ENCODE results near the gene CNGA3. TPM values are rescaled to one million over a fixed set of nuclear protein-coding genes. Genes with fewer than 3 reads are reported as not detected.

Gene CNGA3
- total RNA-seq, 1 donor from 2014 or later = not detected

DNA sequence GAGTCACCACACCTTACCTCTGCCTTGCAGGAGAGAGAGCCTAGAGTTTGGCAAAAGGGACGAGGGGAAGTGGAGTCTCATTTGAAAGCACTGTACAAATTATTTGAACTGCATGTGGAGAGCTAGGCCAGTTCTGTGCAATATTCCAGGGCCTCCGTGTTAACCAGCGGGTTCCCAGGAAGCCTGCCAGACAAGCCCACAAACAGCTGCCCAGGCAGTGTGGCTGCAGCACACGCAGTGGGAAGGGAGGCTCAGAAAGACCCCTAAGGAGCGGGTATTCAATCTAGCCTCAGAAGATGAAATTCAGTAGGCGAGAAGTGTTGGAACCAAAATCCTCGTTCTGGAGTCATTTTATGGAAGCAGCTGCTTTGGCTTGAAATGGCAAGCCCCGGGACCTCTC lies 30.7 kb downstream of the CNGA3 start:
- no peak for DNase-seq (ENCODE audit: low read depth in 2 of 2)

DNA sequence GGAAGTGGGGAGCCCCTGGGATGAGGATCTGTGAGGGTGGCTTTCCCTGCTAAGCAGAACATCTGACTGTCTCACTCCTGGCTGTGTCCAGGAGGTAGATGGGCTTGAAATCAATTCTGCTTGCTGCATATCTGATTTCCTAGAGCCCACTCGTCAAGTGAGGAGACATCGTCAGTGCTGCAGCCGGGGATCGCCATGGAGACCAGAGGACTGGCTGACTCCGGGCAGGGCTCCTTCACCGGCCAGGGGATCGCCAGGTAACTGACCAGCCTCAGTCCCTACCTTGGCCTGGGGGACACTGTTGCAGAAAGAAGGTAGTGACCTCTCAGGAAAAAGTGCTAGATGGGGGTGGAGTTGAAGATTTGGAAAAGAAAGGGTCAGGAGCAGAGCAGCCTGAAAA lies 31.3 kb downstream of the CNGA3 start:
- DNase-seq (ENCODE audit: low read depth in 2 of 2) = no peak

DNA sequence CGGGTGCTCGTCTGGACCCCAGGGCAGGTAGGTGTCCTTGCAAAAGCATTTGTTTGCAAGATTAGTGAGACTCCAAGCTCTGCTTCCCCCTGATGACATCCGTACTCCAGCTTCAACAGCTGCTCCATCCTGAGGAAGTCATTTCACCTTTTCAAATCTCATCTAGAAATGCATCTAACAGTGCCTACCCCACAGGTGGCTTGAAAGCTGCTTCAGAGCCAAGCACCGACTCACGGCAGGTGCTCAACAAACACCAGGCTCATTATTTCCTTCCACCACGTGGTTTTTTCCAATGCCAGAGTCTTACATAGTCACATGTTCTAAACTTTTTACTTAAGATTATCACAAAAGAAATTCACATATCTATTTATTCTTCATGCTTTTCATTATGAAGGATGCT lies 31.9 kb downstream of the CNGA3 start:
- no peak for DNase-seq (ENCODE audit: low read depth in 2 of 2)

DNA sequence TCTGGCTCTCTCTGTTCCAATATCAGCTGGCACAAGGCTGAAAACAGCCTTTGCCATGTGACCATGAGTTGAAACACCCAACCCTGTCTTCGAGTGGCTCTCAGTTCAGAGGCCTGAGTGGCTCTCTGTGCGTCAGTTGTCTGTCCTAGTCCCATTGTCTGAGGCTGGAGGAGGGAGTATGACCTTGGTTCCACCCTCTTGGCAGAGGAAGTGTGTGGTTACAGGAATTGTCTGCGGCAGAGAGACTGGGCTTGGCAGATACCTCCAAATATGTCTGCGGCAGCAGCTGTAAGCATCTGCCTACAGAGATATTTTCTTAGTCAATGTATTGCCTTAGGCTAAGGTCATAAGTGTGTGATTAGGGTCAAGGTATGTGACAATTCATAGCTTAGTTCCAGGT lies 32.6 kb downstream of the CNGA3 start:
- DNase-seq (ENCODE audit: low read depth in 2 of 2) = peak; percentile 14 to 55

DNA sequence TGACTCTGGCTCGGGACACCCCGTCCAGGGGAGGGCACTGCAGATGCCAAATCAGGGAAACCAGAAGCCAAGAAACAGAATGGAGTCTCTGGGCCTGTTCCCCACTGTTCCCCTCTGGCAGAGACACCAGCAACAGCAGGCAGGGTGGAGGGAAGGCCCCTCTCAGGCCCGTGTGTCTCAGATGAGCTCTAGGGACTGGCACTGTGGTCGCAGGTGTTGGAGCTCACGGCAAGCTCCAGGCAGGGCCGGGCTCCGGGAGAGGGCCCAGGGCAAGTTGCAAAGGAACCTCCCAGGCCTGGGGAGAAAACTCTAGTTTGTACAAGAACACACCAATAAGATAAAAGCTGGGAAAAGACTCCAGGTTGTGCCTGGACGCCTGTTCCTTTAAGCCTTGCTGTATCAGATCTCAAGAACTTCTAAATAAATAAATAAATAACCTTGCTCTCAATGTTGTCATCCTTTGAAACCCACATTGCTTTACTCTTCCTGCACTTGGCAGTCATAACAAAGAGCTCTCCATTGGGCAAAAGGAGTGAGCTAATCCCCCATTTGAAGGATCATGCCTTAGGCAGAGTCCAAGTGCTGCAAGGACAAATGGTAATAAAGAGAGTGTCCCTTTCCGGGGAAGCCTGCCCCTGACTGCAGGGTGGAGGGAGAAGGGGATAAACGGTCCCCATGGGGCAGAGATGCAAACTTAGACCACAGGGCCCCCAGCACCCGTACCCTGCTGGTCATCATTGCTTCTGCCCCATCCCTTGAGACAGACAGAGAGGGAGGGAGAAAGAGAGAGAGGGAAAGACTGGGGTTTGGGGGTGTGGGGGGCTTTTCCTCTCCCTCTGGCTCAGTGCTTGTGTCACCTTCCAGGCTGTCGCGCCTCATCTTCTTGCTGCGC lies 33.3 kb downstream of the CNGA3 start:
- DNase-seq (ENCODE audit: low read depth in 2 of 2) = no peak

DNA sequence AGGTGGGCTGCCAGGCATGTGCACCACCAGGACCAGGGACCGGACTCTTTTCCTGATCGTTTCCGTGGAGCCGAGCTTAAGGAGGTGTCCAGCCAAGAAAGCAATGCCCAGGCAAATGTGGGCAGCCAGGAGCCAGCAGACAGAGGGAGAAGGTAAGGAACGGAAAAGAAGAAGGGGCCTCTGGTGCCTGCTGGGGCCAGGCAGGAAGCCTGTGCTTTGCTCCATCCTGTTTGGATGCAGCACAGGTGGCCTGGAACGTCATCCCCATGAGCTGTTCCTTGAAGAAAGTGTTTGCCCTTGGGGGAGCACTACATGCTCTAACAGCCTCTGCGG lies 33.9 kb downstream of the CNGA3 start:
- DNase-seq (ENCODE audit: low read depth in 2 of 2) = no peak

DNA sequence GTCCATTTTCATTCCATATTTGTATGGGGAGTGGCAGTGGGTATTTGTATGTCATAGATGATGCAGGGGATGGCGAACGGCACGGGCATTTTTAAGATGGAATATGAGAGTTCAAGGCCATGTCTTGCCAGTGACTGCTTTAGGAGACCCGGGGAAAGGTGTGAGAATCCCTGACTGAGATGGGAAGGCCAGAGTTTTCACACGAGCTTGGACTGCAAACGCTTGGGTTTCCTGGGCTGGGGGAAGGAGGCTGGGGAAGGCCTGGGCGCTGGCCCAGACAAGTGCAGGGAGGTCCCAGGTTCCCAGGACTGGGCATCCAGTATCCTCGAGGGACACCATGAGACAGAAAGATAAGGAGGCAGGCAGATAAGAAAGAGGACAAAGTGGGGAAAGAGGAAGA lies 35.2 kb downstream of the CNGA3 start:
- no peak for DNase-seq (ENCODE audit: low read depth in 2 of 2)

DNA sequence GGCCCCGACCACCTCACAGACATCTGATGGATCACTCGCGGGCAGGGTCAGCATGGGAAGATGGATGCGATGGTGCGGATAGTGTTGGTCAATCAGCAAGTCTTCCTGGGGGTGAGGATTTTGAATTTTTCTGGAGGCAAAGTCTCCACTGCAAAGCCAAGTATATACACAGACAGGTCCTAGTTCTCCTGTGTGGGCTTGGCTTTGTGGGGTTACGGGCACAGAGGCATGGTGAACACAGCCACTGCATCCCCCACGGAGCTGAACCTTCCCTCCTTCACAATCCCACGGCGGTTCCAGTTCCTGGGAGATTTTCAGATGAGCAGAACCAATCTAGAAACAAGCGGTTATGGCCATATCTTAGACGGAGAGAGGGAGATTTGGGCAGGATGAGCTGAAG lies 35.8 kb downstream of the CNGA3 start:
- DNase-seq (ENCODE audit: low read depth in 2 of 2) = no peak

DNA sequence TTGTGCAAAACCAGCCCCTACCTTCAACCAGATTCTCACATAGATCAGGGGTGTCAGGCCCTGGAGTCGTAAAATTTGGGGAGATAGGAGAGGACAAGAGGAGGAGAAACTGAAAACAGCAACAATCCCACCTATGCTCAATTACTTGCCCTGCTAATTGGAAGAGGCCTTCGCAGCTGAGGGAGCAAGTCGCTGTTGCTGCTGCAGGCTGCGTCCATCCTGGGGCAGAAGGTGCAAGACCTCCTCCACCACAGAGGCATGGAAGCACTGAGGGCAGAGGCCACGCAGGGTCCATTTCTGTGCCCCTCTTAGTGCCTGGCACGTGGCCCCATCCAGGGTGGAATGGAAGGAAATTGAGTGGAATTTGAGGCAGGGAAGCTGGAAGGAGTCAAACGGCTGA lies 36.5 kb downstream of the CNGA3 start:
- no peak for DNase-seq (ENCODE audit: low read depth in 2 of 2)

DNA sequence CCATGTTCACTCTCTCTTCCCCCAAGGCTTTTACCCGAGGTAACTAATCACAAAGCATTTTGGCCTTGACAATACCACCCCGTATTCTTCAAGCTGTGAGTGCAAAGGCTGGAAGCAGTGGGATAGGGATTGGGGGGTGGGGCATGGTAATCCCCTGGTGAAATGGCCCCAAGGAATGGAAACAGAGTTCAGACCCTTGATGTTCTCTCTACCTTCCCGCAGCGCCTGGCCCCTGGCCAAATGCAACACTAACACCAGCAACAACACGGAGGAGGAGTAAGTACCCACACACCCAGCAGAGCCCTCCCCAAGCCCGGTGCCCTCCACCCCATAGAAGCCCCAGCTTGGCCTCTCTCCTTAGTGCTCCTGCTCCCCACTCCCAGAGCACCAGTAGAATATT lies 36.9 kb downstream of the CNGA3 start:
- DNase-seq (ENCODE audit: low read depth in 2 of 2) = no peak

DNA sequence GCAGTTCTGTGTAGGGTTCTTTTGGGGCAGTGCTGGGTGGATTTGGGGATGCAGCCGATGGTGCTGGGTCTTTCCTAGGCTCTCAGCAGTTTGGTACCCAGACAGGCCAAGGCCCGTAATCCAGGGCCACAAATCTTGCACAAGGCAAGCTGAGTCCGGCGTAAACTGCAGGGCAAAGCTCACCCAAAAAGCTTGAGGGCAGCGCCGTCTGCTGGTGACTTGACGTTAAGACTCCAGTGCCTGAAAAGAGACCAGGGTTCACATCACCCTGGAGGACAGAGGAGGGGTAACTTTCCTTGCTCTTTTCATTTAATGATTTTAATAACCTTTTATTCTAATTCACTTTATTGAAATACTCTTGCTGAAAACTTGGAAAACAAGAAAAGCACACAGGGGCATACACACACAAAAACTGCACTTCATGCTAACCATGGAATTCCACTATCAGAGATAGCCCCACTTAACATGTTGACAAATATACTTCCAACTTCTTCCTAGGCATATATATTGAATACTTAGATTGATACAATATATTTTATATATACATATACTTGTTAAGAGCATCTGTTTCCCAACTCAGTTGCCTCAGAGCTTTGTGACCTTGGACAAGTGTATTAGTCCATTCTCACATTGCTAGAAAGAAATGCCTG lies 38.9 kb downstream of the CNGA3 start:
- DNase-seq (ENCODE audit: low read depth in 2 of 2) = peak; percentile 78 to 83

DNA sequence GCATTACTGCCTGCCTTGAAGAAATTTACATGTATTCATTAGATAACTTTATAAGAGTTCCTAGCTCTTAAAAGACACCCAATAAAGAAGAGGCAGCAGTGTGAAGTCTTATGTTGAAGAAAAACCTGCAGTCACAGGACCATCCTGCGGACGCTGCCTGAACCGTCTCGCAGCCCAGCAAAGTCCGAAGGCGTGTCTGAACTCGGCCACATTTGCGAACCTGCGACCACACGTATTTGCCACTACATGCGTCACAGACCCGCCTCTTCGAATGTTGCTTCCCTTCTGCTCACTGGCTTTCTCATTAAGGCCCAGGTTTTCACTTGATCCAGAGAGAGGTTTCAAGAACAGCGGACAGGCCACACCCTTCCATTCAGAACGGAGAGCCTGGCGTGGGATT lies 41.2 kb downstream of the CNGA3 start:
- no peak for DNase-seq (ENCODE audit: low read depth in 2 of 2)

DNA sequence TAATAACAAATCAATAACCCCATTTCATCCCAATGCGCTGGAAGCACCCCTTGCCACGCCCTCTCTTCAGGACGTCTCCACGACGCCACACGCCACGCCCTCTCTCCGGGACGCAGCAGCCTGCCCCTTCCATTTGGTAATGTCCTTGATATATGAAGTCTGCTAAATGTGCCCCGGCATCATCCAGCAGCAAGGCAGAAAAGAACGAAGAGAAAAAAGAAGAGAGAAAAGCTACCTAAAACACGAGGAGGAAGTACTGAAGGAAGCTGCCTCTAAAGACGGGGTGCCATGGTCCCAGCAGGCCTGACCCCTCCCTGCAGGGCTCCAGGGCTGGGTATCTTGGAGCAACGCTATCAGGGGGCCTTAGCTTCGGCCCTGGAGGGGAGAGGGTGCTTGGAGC lies 41.8 kb downstream of the CNGA3 start:
- no peak for DNase-seq (ENCODE audit: low read depth in 2 of 2)

DNA sequence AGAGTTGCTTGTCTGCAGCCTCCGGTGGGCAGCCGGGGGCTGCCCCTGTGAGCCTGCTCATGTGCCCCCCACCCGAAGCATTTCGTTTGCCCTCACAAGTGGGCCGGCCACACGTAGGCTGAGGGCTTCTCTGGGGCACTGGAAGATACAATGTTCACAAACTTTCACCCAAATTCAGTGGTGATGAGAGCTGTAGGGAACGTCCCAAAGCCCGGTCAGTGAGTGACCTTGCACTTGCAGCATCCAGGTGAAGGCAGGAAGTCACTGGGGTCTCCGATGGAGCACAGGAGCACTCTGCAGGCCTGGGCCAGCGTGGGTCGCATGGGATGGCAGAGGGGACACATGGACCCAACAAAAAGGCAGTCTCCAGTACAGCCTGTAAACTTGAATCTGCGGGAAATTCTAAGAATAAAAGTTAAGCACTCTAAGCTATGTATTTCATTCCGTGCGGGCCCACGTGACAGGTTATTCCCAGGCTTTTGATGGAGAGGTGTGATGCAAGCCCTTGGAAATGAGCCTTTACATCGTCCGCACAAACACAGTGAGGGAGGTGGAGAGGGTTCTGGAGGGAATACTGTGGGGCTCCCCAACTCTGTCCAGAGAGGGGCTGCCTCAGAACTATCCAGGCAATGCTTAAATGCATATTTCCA lies 42.5 kb downstream of the CNGA3 start:
- DNase-seq (ENCODE audit: low read depth in 2 of 2) = no peak

DNA sequence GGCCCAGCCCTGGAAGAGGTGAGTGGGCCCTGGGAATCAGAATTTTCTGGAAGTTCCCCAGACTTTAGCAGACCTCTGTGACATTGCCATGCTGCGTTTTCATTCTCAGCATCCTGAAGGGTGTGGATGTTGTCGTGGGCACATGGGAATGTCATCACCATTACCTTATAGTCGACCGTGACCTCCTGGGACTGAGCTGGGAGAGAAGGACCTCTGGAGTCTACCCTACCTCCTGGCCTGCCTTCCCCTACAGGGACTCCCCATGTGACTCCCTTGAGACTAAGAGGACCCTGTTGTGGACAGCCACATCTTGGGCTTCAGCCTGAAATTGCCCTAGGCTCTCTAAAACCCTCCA lies 43.0 kb downstream of the CNGA3 start:
- DNase-seq (ENCODE audit: low read depth in 2 of 2) = no peak

DNA sequence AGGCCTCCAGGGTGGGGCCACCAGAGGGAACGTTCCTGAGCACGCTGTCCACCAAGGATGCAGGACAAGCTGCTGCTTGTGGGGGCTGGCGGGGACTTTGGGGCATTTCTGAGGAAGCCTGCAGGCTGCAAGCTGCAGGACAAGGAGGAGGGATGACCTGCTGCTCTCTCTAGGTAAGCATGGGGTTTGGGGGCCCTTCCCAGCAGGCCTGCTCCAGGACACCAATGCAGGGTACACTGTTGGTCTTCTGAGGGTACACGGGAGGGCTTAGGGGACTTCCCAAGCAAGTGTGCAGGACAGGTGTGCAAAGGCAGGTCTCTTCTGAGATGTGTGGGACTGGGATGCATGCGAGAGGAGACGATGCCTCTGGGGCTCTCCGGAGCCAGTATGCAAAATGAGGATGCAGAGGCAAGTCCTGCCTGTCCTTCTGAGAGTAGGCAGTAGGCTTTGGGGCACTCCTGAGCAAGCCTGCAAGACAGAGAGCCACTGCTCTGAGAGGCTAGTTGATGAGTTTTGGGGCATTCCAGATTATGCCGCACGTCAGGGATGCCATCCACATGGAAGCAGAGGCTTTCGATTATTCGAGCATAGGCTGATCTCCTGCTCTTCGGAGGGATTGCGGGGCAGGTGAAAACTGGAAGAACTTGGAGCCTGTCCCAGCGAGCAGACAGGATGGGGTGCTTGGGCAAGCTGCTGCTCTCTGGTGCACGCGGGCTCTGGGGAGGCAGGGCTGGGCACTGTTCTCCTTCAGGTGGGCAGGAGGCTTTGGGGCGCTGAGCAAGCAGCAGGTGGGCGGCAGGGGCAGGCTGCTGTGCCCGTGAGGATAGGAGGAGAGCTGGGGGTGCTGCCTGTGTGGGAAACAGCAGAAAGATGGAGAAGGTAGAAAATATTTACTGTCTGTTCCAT lies 44.6 kb downstream of the CNGA3 start:
- no peak for DNase-seq (ENCODE audit: low read depth in 2 of 2)

DNA sequence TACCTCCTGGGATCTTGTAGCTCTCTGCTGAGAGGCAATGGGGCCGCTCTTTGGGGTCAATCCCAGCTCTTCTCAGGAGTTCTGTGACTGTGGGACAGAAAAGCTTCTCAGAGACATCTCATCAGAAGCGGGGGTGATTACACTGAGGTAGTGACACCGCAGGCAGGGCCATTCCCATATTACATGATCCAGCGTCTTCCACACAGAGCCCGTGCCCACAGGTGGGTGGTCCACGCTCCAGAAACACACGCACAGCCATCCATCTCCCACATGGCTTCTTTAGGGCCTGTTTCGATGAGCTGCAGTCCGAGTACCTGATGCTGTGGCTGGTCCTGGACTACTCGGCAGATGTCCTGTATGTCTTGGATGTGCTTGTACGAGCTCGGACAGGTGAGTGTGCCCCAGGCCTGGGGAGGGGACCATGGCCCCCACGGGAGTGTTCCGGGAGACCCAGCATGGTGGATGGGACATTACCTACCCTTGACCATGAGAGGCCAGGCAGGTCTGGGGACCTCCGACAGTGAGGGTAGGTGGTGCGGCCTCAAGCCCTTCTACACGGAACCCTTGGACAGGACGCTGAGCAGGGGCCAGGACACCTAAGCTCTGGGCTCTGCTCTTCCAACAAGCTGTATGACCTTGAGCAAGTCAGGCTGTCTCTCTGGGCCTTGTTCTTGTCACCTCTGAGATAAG lies 45.5 kb downstream of the CNGA3 start:
- no peak for DNase-seq (ENCODE audit: low read depth in 2 of 2)

DNA sequence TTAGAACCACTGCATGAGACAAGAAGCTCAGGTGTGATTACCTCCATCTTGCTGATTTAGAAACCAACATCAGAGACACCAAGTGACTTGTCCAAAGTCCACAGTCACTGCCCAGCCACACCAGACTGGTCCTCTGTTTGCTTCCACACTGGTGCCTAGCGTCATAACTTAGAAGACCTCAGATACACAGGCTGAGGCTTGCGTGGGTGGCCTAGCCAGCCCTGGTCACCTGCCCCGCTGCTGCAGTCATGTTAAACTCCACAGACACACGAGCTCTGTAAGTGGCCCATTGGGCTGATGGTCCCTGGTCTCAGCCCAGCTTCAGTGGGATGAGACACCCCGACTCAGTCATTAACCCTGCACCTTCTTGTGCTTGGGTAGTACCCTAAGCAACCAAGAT lies 47.1 kb downstream of the CNGA3 start:
- no peak for DNase-seq (ENCODE audit: low read depth in 2 of 2)

DNA sequence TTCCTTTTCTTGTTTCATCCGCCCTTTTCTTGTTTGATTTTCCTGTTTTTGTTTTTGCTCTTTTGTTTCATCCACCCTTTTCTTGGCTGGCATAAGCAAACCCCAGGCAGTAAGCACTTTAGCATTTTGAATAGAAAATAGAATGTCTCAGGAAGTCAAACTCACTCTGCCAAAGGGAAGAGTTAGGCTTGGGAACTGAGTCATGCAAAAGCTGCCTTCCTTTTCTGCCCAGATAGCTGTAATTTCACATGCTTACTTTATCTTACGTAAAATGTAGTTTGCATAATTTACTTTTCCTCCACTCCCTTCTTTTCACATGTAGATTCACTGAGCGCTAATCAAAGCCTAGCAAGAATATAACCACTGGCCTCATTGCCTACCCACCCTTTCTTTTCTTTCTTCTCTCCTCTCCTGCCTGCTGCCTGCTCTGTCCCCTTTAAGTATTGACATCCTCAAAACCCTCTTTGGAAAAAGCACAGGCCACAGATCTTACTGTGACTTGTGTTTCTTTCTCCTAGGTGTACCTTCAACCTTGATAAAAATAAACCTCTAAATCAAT lies 48.4 kb downstream of the CNGA3 start:
- DNase-seq (ENCODE audit: low read depth in 2 of 2) = peak in 1 of 2 donors; percentile 59

DNA sequence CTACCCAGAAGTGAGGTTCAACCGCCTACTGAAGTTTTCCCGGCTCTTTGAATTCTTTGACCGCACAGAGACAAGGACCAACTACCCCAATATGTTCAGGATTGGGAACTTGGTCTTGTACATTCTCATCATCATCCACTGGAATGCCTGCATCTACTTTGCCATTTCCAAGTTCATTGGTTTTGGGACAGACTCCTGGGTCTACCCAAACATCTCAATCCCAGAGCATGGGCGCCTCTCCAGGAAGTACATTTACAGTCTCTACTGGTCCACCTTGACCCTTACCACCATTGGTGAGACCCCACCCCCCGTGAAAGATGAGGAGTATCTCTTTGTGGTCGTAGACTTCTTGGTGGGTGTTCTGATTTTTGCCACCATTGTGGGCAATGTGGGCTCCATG lies 49.7 kb downstream of the CNGA3 start:
- no peak for DNase-seq (ENCODE audit: low read depth in 2 of 2)
